ENCODE results near the gene CTCFL. TPM values are rescaled to one million over a fixed set of nuclear protein-coding genes. Genes with fewer than 3 reads are reported as not detected.

Gene CTCFL
- total and polyA plus RNA-seq, 2 of the 13 experiments (the other 11 are each of a cell fraction or from before 2014, with no cell fraction given) = 0.04 TPM; not detected in 1

GRCh38 chr20:57457243-57458095 lies 67.5 kb downstream of the CTCFL start (continued):
- TF ChIP-seq BCLAF1 (IDR thresholded peaks at IDR 0.05) (no peak), HIC2 (CRISPR knock-in tag; IDR thresholded peaks at IDR 0.05; ENCODE audit: low read depth) (0 out of 2 replicates have a peak, but pooled peaks have one; percentile 36), RERE (CRISPR knock-in tag; IDR thresholded peaks at IDR 0.05; ENCODE audit: low read depth) (no peak), TEAD3 (CRISPR knock-in tag; optimal IDR thresholded peaks at IDR 0.05; ENCODE audit: borderline replicate concordance) (no peak), MTERF4 (CRISPR knock-in tag; IDR thresholded peaks at IDR 0.05) (no peak), ZNF501 (CRISPR knock-in tag; IDR thresholded peaks at IDR 0.05) (no peak), JDP2 (CRISPR knock-in tag; IDR thresholded peaks at IDR 0.05; ENCODE audit: borderline replicate concordance) (no peak), TFE3 (CRISPR knock-in tag; IDR thresholded peaks at IDR 0.05) (no peak), GTF2F1 (IDR thresholded peaks at IDR 0.05; ENCODE audit: low read length) (no peak), THAP7 (CRISPR knock-in tag; IDR thresholded peaks at IDR 0.05) (no peak), MYNN (CRISPR knock-in tag; IDR thresholded peaks at IDR 0.05; ENCODE audit: low read depth) (no peak), ZNF629 (CRISPR knock-in tag; conservative IDR thresholded peaks at IDR 0.05) (0 out of 2 replicates have a peak, but pooled peaks have one; percentile 15)
